Activated T-helper 1 cell treated with anti-CD3 and anti-CD28 coated beads, Interleukin-2, amount 50 U/mL, for 16 hours (primary cell): ENCODE measurements around the gene THY1.

Experiments
- DNase-seq, 2 donors: peaks; one replicate each; pipeline ENCODE4 v3.0.0-alpha.2; 2020; ENCODE audit warnings: low read depth in 1 of 2, low spot score in 1 of 2

THY1 gene

GRCh38 chr11:119371067-119371601 is 51.8 kb downstream of the THY1 start:
- DNase-seq: no peak

- no peak for DNase-seq
These were observed 52.4 kb downstream of the THY1 start for GRCh38 chr11:119370486-119371046.

GRCh38 chr11:119369132-119369925 is 53.6 kb downstream of the THY1 start:
- no peak for DNase-seq

- DNase-seq: no peak
These were observed 54.6 kb downstream of the THY1 start for GRCh38 chr11:119368121-119369034.

GRCh38 chr11:119367661-119368120 is 55.3 kb downstream of the THY1 start:
- DNase-seq: no peak
